CD4-positive, alpha-beta T cell treated with Interleukin-1 beta for 1 hour (primary cell): ENCODE measurements around the gene NFAT5.

Experiments used
- DNase-seq, 2 donors: peaks; one replicate each; pipeline ENCODE4 v3.0.0-alpha.2; 2020 to 2022

Gene NFAT5

GRCh38 chr16:69747115-69747514 lies 181.3 kb downstream of the NFAT5 start:
- no peak for DNase-seq

- DNase-seq, result no peak
These were observed 183.1 kb downstream of the NFAT5 start for GRCh38 chr16:69748694-69749345.

- DNase-seq, result no peak
These were observed 188.3 kb downstream of the NFAT5 start for GRCh38 chr16:69754143-69754468.
